AG04450 (cell line): ENCODE results near the gene GPSM1. TPM values are rescaled to one million over a fixed set of nuclear protein-coding genes. Genes with fewer than 3 reads are reported as not detected.
"Not testable (repeated sequence)": the region's sequence is repeated elsewhere in the genome, so short reads cannot be mapped to it uniquely, and the experiment has no call there.

Experiments
- CTCF ChIA-PET: fragments of 300-600, 350-600 bp; formaldehyde crosslinking; extraction: SDS; loops from one replicate; lab custom pipeline; 2022; ENCODE audit warnings: antibody characterized with exemption, inconsistent platforms; lab: Charles Lee
- POLR2A ChIA-PET: fragments of 350-600 bp; formaldehyde crosslinking; extraction: SDS; loops from one replicate; lab custom pipeline; 2021; ENCODE audit warnings: antibody characterized with exemption, inconsistent platforms; lab: Yijun Ruan, JAX
- DNase-seq: peaks from one replicate; pipeline ENCODE4 v3.0.0-alpha.2; 2011; ENCODE audit warnings: low read depth, low spot score
- H3K27ac ChIP-seq: one replicate; pipeline ENCODE4 v1.5.1; 2012; ENCODE audit warnings: low read depth, low read length, control low read depth
- H3K27me3 ChIP-seq: one replicate; pipeline ENCODE4 v1.6.0; 2012; ENCODE audit warnings: low read length; ENCODE audit not compliant: control insufficient read depth, insufficient read depth
- H3K4me3 ChIP-seq: 2 replicates; pipeline ENCODE4 v1.5.1; 2011; ENCODE audit warnings: mild to moderate bottlenecking, low read depth, low read length, control low read depth
- H3K9me3 ChIP-seq: 2 replicates; pipeline ENCODE4 v1.5.1; 2012; ENCODE audit warnings: low read length; ENCODE audit not compliant: control insufficient read depth, insufficient read depth
- CTCF ChIP-seq: IDR thresholded peaks from 2 replicates; pipeline ENCODE4 v1.5.1; 2011; ENCODE audit warnings: low read depth, low read length, control low read depth, inconsistent platforms
- polyA plus RNA-seq: library from polyadenylated mRNA; depleted of rRNA; stranded (reverse); fragments of >200 nt; gene quantifications from 2 replicates; pipeline ENCODE4 v1.2.3, GENCODE V29; 2011

GPSM1 gene
- polyA plus RNA-seq, 1 experiment, result 22.5 TPM

DNA sequence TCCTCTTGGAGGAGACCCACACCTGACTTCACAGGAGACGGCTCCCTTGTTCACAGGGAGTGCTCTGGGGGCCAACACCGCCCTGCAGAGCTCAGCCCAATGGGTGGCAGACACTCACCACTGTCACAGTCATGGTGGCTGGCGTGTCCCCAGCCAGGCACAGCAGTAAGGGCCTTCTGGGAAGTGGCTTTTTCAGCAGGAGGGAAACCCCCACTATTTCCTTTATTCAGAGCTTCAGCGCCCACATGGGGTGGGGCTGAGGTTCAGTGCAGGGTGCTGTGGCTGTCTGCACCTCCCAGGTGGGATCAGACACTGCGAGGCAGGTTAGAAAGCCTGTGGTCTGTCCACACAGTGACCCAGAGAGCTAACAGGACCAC is 76.2 kb downstream of the GPSM1 start:
- Histone ChIP-seq H3K27me3 (no peaks in the 10 kb centered on the region), H3K27ac (no peak overlapping the region), H3K4me3 (no peak overlapping the region), H3K9me3 (no peaks in the 10 kb centered on the region; the same call in 1 of the 2 replicates)
- no peak for DNase-seq
- CTCF ChIA-PET, result interaction anchor here (1.3 kb wide), 1 partner anchor 91 kb away, joined by 4 read pairs; no protein-coding TSS in a partner anchor
- TF ChIP-seq CTCF, result no peak
- POLR2A ChIA-PET, result no interaction called here

DNA sequence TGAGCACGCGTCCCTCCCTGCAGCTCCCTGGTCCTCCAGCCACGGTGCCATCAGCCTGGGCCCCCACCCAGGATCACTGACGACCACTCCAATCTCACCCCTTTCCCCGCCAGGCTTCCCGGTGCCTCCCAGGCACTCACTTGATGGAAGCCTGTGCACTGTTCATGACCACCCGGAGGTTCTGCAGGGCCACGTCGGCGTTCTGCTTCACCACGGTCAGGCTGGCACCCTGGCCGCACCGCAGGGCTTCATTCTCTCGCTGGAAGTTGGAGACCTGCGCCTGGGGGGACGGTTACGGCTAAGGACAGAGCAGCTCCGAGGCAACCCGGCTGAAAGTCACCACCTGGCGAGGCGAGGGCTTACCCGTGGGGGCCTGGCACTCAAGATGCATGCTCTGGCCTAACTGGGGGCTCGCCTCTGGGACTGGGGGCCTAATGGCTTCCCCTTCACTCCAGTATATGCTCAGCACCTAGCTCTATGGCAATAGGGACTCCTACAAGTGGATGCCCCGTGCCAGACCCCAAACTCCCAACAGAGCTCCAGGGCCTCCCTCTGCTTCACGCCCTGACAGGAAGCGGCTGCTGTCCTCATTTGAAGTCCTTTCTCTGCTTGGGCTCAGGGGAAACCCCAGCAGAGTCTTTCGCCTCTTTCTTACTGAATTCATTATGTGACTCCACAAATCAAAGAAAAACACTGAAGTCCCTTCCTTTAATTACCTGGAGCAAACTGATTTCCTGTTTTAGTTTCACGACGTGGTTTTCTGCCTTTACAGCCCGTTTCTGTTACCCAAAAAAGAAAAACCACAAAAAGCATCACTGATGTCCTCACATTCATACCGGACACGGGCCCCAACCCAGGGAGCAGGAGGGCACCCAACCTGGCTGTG is 76.8 kb downstream of the GPSM1 start:
- no peaks in the 10 kb centered on the region for H3K27me3 ChIP-seq
- CTCF ChIA-PET, result interaction anchor here (1.3 kb wide), 1 partner anchor 92 kb away, joined by 4 read pairs; no protein-coding TSS in a partner anchor
- TF ChIP-seq CTCF, result no peak
- no peak for DNase-seq
- H3K4me3 ChIP-seq, result no peak overlapping the region
- POLR2A ChIA-PET, result no interaction called here
- no peaks in the 10 kb centered on the region; the same call in 1 of the 2 replicates for H3K9me3 ChIP-seq
- no peak overlapping the region for H3K27ac ChIP-seq

DNA sequence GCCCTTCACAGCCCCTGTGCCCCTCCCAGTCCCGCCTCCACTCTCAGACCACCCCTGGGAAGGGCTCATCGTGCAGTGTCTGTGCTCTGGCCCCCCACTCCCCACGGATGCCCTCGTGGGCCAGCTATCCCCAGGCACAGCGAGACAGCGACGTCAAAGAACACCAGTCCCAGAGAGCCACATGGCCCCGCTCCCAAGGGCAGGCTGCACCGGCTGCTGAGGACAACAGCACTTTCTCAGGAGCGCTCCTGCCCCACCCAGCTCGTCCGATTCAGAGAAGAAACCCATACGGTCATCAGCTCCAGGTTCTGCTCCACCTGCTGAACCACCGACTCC is 77.4 kb downstream of the GPSM1 start:
- no peak for DNase-seq
- ChIA-PET CTCF (no interaction called here), POLR2A (no interaction called here)
- no peaks in the 10 kb centered on the region for H3K9me3 ChIP-seq
- TF ChIP-seq CTCF, result no peak
- no peak overlapping the region for H3K4me3 ChIP-seq
- H3K27ac ChIP-seq, result no peak overlapping the region
- H3K27me3 ChIP-seq, result no peaks in the 10 kb centered on the region

DNA sequence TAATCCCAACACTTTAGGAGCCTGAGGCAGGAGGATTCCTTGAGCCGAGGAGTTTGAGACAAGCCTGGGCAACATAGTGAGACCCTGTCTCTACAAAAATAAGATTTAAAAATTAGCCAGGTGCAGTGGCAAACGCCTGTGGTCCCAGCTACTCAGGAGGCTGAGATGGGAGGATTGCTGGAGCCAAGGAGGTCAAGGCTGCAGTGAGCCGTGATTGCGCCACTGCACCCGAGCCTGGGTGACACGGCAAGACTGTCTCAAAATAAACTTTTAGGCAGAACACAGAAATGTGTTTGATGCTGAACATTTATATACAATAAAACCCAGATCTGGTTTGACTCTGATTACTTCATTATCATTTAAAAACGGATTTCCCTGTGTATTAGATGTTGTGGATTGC is 78.1 kb downstream of the GPSM1 start:
- no peak overlapping the region for H3K4me3 ChIP-seq
- H3K27ac ChIP-seq, result no peak overlapping the region
- no peaks in the 10 kb centered on the region for H3K27me3 ChIP-seq
- ChIA-PET POLR2A (no interaction called here), CTCF (interaction anchor here (0.6 kb wide), 1 partner anchor 93 kb away, joined by 3 read pairs; no protein-coding TSS in a partner anchor)
- DNase-seq, result no peak
- H3K9me3 ChIP-seq, result no peaks in the 10 kb centered on the region; the same call in 1 of the 2 replicates
- TF ChIP-seq CTCF, result no peak

GRCh38 chr9:136405904-136406303 is 78.6 kb downstream of the GPSM1 start:
- DNase-seq, H3K27ac ChIP-seq, H3K4me3 ChIP-seq, POLR2A ChIA-PET, H3K9me3 ChIP-seq, H3K27me3 ChIP-seq: not testable (repeated sequence)
- CTCF ChIA-PET, result interaction anchor here (0.6 kb wide), 1 partner anchor 94 kb away, joined by 3 read pairs; no protein-coding TSS in a partner anchor

GRCh38 chr9:136407061-136407460 is 79.7 kb downstream of the GPSM1 start:
- DNase-seq, CTCF ChIA-PET, H3K4me3 ChIP-seq, H3K27ac ChIP-seq, POLR2A ChIA-PET, H3K27me3 ChIP-seq, H3K9me3 ChIP-seq: not testable (repeated sequence)
